HuH-7 (cell line): Measurements from ENCODE around the gene LRRC28.
A peak's percentile ranks its signal among the peaks of the same experiment; 100 is the strongest.

Source experiments
- DNase-seq: peaks from one replicate; pipeline ENCODE4 v3.0.0; 2011; ENCODE audit warnings: low spot score

LRRC28 gene

DNA sequence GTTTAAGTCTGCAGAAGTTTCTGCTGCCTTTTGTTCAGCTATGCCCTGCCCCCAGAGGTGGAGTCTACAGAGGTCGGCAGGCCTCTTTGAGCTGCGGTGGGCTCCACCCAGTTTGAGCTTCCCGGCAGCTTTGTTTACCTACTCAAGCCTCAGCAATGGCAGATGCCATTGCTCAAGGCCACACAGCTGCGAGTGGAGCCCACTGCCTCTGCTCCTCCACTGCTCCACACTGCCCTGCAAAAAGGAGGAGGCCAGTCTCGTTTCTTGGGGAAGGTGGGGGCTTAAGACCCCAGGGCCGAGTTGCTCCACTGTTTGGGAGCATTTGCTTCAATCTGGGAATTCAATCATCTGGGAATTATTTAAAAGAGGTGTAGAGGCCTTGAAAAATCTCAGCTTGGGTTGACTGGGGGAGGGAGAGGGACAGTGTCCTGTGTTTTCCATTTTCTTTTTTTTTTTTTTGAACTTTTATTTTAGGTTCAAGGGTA, 169.9 kb downstream of the LRRC28 start:
- peak; percentile 66 for DNase-seq

GRCh38 chr15:99421758-99422157, 170.5 kb downstream of the LRRC28 start:
- DNase-seq, result no peak

DNA sequence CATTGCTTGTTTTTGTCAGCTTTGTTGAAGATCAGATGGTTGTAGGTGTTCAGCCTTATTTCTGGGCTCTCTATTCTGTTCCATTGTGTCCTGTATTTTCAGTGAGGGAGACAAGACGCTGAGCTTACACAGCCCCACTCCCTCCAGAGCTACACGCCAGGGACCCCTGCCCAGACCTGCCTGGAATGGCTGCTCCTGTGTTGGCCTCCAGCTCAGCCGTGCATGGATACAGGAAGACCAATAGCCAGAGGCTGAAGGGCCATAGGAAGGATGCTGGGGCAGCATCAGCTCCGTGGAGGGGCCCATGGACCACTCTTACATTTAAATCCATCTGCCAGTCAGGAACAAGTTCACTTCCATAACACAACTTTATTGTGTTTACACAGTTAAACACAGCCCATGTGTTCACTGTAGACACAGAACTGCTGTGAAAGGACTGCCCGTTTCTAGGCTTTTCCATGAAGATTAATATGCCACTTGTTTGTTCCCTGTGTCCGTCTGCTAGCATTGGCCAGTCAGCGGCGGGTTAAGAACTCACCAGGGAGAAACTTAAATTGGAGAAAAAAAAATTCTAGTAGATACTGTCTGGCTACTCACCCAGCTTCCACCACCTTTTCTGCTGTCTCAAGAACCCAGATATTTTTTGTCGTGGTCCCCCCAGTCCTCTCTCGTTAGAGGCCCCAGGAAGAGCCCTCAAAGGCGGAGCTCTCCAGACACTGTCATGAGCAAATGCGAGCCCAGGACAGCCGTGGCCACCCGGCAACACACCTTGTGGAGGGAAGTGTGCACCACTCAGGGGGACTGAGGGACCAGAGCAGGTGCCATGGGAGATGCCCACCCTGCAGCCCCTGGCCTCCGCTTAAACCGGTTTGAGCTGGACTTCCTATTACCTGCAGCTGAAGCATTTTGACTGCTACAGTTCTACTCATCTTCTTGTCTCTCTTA, 172.2 kb downstream of the LRRC28 start:
- no peak for DNase-seq

- DNase-seq, result no peak
Measured at GRCh38 chr15:99424131-99424571, 172.9 kb downstream of the LRRC28 start.

GRCh38 chr15:99424978-99425656, 173.8 kb downstream of the LRRC28 start:
- no peak for DNase-seq

GRCh38 chr15:99425657-99426301, 174.5 kb downstream of the LRRC28 start:
- DNase-seq, result no peak

GRCh38 chr15:99426431-99427105, 175.3 kb downstream of the LRRC28 start:
- DNase-seq, result no peak

GRCh38 chr15:99427210-99427609, 175.9 kb downstream of the LRRC28 start:
- DNase-seq, result no peak

DNA sequence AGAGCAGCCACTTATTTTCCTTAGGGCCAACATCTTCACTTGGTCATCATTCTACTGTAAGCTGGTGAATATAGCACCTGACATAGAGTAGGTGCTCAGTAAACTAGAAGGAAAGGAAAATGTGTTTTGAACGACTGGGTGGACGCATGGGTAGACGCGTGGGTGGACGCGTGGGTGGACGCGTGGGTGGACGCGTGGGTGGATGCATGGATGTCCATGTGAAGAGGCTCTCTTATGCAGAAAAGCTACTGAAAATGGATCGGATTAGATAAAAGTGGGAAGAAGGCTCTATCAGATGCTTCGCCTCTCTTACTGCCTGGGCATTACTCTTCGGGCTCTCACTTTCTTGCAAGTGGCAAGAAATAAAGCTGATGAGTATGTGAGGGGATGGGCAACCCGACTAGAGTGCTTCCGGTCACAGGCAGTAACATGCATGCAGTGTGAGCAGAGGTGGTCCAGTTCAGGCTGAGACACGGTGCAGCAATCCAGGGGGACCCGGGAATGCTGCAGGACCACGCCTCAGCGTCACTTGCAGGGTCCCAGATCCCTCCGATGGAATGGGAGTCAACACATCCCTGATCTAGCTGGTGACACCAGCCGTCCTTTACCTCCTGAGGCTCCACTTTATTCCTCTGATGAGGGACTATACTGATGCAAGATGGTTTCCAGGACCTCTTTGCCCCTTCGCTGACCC, 176.5 kb downstream of the LRRC28 start:
- DNase-seq, result no peak

DNA sequence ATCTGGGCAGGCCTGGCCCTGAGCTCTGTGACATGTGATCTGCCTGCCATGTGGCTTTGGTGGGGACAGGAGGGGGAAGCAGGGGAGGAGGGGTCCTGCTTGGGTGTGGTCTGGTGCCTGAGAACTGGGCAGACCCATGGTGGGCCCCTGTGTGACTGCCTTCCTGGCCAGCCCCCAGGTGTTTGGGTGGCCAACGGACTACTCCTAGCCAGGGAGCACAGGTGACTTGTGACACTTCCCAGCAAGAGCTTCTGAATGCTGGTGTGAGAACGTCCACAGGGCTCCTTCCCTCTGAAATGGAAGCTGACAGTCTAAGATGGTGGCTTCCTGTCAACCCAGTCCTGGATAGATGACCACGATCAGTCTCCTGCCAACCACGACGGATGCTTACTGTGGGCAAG, 178.4 kb downstream of the LRRC28 start:
- DNase-seq, result no peak

DNA sequence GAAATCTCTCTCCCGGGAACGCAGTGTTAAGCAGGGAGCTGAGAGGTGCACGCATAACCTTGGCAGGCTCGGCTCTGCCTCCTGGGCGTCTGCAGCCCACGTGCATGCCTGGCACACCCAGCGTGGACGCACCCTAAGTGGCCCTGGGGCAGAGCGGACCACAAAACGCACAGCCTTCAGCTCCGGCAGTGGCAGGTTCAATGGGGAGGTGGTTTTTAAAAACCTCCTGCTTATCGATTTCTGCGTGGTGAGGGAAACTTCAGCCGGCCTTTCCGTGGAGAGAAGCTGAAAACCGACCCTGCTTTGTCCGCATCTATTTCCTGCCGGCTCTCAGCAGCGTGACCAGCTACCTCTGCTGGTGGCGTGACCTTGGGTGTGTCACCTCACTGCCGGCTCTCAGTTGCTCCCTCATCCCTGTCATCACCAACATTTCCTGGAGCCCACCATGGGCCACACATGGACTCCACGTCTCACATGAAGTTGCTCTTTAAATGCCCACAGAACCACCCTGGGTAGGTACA, 179.7 kb downstream of the LRRC28 start:
- no peak for DNase-seq

DNA sequence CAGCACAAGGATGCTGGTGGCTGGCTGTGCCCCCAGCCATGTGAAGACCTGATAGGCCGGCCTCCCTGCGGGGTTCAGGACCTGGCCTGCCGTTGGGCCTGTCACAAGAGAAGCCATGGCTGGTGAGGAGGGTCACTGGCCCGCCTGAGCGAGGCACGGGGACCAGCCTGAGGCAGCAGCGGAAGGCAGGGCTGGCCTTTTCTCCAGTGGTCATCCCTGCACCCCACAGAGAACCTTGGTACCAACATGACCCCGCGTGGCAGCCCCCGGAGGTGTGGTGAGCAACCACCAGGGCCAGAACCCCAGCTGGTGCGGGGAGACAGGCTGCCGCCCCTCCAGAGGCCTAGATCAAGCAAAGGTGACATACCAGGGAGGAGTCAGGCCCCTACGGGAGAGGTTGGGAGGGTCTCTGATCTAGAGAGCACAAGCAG, 180.4 kb downstream of the LRRC28 start:
- DNase-seq, result no peak

DNA sequence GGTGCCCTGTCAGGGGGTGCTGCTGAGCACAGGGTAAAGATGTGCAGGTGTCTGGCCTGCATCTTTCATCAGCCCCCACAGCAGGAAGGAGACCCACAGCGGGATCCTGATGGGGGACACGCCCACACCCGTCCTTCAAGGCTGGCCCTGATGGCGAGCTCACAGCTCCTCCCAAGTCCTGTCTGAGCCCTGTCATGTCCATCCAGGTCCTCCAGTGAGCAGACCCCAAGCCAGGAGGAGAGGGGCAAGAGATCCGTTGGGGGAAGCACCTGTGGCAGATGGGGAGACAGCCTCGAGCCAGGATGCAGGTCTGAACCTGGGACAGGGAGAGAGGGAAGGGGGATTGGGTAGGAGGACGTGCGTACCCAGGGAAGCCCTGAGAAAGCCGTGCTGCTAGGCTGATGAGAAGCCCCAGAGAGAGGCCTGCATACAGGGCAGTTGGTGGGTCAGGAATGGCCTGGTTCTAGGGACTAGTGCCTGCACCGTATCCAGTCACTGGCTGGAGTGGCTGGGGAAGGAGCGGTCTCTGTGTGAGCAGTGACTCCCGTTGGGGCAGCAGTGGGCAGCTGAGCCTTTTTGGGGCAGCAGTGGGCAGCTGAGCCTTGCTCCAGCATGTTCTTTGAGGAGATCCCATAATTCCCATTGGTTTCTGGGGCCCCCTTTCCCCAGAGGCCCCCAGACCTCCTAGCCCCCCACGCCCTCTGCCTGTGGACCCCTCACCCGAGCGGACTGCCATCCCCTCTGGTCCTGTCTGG, 181.2 kb downstream of the LRRC28 start:
- DNase-seq, result no peak

DNA sequence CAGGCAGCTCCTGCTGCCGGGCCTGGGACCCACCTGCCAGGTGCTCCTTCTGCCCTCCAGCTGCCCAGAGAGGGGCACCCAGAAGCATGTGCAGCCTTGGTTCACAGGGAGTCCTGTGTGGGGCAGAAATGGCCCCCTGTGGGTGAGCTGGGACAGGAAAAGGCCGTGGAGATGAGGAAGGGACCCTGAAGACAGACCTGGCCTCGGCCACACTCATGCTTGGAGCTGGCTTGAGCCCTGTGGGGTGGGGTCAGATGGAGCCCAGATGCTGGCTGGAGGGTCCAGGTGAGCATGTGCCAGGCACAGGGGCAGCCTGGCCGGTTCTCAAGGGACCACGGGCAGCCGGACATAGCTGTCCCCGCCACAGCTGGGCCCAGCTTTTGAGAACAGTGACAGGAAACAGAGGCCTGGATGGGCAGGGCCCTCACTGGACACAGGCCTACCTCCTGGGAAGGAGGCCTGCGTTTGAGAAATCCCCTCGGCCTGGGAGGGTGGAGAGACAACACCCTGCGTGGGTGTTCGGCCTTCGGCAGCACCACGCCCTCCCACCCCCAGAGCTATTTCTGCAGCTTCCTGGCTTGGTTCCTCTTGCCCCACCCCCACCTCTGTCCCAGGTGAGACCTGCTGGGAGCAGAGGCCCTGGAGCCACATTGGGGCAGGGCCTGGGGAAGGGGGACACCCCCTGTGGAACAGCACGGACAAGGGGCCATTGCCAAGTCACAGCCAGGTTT, 181.9 kb downstream of the LRRC28 start:
- DNase-seq, result no peak

- no peak for DNase-seq
Measured at GRCh38 chr15:99433757-99434450, 182.6 kb downstream of the LRRC28 start.

DNA sequence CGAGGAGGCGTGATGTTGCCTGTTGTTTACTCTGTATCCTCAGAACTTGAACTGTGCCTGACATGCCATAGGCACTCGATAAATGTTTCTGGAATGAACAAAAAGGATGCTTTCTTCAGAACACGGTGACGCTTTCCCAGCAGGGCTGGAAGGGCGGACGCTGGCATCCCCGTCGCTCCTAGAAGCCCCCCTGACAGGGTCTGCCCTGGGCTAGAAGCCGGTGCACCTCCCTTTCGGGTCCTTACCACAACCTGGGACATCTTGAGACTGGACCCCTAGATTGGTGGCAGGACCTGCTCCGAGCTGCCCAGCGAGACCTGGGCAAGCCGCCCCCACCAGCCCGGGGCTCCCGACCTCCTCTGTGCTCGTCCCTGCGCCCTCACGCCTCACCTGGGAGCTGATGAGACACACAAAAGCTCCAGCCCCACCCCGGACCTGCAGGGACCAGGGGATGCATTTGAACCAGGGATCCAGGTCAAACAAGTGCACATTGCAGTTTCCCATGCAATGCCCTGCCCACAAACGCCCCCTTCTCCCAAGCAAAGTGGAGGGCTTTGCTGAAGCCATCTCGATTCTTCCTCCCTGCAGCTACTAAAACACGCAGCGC, 183.3 kb downstream of the LRRC28 start:
- no peak for DNase-seq

DNA sequence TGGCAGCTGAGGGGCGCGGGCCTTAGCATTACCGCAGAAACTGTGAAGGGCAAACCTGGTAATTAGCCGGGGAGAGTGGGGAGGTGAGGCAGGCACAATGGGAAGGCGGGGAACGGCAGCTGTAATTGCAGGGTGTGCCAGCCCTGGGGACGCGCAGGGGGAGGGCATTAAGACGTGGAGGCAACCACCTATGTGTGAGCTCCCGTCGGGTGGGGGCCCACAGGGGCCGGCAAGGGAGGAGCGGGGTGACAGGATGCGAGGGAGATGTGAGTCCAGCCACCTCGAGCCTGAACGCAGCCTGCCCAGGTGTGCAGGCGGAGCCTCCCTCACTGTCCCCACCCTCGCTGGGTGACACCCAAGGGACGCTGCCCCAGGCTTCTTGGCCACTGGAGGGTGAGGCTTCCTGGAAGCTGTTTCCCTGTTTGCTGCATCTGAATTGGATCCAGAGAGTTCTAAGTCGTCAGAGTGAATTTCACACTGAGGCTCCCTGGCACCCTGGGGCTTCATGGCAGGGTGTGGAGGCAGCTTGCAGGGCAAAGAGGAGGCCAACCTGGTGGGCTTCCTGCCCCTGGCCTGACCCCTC, 183.9 kb downstream of the LRRC28 start:
- no peak for DNase-seq

- no peak for DNase-seq
Measured at GRCh38 chr15:99435877-99436541, 184.7 kb downstream of the LRRC28 start.
